HL-60 (cell line): ENCODE data around the gene JAKMIP1.

ENCODE experiments used
- DNase-seq, 2 experiments: peaks; one replicate each; pipeline ENCODE4 v3.0.0-alpha.2; 2010 to 2020; ENCODE audit warnings: low read depth in 1 of 2, low spot score in 1 of 2
- H3K27ac ChIP-seq: fragments of 250-450 bp; sonication (Bioruptor Pico); replicated peaks from 2 replicates; pipeline ENCODE4 v1.5.1; 2020; ENCODE audit warnings: mild to moderate bottlenecking, moderate library complexity
- H3K27me3 ChIP-seq: fragments of 250-450 bp; sonication (Bioruptor Pico); 2 replicates; pipeline ENCODE4 v1.5.1; 2021; ENCODE audit warnings: mild to moderate bottlenecking, moderate library complexity; ENCODE audit not compliant: insufficient read depth, poor library complexity, severe bottlenecking
- H3K4me3 ChIP-seq: replicated peaks from 2 replicates; pipeline ENCODE4 v1.5.1; 2011; ENCODE audit warnings: mild to moderate bottlenecking, control low read depth, low read length; ENCODE audit not compliant: insufficient read depth
- CTCF ChIP-seq: IDR thresholded peaks from one replicate; pipeline ENCODE4 v1.5.1; 2011; ENCODE audit warnings: low read length, control low read depth, inconsistent platforms; ENCODE audit not compliant: insufficient read depth
- GABPA ChIP-seq: IDR thresholded peaks from 2 replicates; pipeline ENCODE4 v1.6.1; 2012; ENCODE audit warnings: low read depth
- POLR2AphosphoS5 ChIP-seq: IDR thresholded peaks from 2 replicates; pipeline ENCODE4 v1.6.1; 2012; ENCODE audit warnings: low read depth
- REST ChIP-seq: IDR thresholded peaks from 2 replicates; pipeline ENCODE4 v1.6.1; 2012; ENCODE audit warnings: low read depth; ENCODE audit not compliant: insufficient replicate concordance
- SPI1 ChIP-seq: IDR thresholded peaks from 2 replicates; pipeline ENCODE4 v1.6.1; 2012; ENCODE audit warnings: low read depth, mild to moderate bottlenecking, borderline replicate concordance

Gene JAKMIP1

GRCh38 chr4:6205567-6205931, 5.2 kb upstream of the JAKMIP1 start:
- Histone ChIP-seq H3K4me3 (no peak overlapping the region), H3K27me3 (peaks cover 3% of the 10 kb centered on the region), H3K27ac (no peak overlapping the region)
- TF ChIP-seq POLR2AphosphoS5, result no peak
- TF ChIP-seq SPI1, result no peak
- TF ChIP-seq REST, result no peak
- no peak for TF ChIP-seq CTCF
- no peak for TF ChIP-seq GABPA
- DNase-seq, result no peak

- TF ChIP-seq REST (no peak), POLR2AphosphoS5 (no peak), CTCF (no peak), SPI1 (no peak), GABPA (no peak)
- Histone ChIP-seq H3K27me3 (peaks cover 3% of the 10 kb centered on the region), H3K4me3 (no peak overlapping the region), H3K27ac (no peak overlapping the region)
- DNase-seq, result no peak
Observed at GRCh38 chr4:6204871-6205566, 4.7 kb upstream of the JAKMIP1 start.

- DNase-seq, result no peak
- TF ChIP-seq CTCF (no peak), REST (no peak), SPI1 (no peak), POLR2AphosphoS5 (no peak), GABPA (no peak)
- H3K27me3 ChIP-seq, result peaks cover 6% of the 10 kb centered on the region
- no peak overlapping the region for H3K4me3 ChIP-seq
- no peak overlapping the region for H3K27ac ChIP-seq
Observed at GRCh38 chr4:6204098-6204497, 3.7 kb upstream of the JAKMIP1 start.
